Tibial nerve (tissue), 3 donors: ENCODE results near the gene ABHD11.
A peak's percentile ranks its signal among the peaks of the same experiment; 100 is the strongest.

ENCODE experiments used
- CTCF ChIP-seq, 5 experiments: fragments of 200-600 bp in 3 of 5; fragments of 450-650 bp in 2 of 5; sonication (generic) in 3 of 5; IDR thresholded peaks; one replicate each; pipeline ENCODE4 v1.5.1; 2016 to 2019; ENCODE audit warnings: antibody characterized with exemption in 5 of 5, mild to moderate bottlenecking in 3 of 5, moderate library complexity in 2 of 5
- POLR2A ChIP-seq, 2 donors: fragments of 450-650 bp; IDR thresholded peaks; one replicate each; pipeline ENCODE4 v1.6.1; 2017; ENCODE audit warnings: antibody characterized with exemption in 2 of 2, mild to moderate bottlenecking in 2 of 2, moderate library complexity in 2 of 2

- TF ChIP-seq CTCF (IDR thresholded peaks at IDR 0.05) (peak; percentile 55 to 88 (median 76)), POLR2A (IDR thresholded peaks at IDR 0.05) (no peak)
Observed at GRCh38 chr7:73734619-73735527, 3.7 kb downstream of the ABHD11 start.
